ENCODE data around the gene RNF121.

Gene RNF121

DNA sequence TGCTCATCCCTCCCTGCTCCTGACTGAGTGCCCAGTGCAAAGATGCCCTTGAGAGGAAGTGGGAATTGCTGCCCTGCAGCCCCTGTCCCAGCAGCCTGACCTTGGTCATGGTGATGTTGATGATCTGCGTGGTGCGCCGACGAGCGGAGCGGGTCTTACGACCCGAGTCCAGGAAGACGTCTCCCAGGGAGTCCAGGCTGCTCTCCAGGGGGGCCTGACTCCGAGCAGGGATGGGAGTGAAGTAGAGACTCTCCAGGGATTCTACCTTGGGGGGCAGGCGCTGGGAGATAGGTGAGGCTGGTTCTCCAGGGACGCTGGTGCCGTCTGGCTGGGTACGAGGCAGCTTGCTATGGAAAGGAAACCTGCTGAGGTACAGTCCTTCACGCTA, 78.2 kb downstream of the RNF121 start:
- DNase-seq: no peak

DNA sequence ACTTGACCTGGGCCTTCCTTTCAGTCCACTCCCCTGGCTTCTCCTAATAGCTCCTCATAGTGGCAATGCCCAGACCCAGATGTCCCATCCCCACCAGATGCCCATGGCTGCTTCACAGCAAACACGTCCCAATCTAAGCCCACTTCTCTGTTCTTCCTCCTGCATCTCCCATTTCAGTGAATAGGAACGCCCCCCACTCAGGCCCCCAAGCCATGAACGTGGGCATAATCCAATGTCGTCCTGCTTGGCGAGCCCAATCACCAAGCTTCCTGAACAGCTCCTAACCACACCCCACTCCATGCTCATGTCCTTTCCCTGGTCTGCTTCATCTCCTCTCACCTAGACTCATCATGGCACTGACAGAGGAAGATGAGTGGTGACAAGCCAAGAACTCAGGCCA, 78.7 kb downstream of the RNF121 start:
- no peak for DNase-seq

DNA sequence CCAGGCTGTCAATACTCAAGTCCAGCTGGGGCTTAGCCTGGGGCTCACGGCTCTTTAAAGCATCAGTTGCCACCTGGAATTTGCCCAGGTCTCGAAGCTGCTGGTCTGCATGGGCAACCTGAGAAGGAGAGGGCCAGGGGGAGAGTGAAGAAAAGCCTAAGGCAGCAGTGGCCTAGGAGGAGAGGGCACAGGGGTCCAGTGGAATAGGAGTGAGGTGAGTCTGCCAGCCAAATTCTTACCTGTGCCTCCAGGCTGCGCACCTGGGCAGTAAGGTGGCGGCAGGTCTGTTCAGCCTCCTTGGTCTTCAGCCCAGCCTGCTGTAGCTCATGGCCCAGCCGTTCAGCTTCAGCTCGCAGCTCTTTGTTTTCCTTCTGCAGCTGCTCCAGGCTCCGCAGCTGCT, 79.9 kb downstream of the RNF121 start:
- no peak for DNase-seq

DNA sequence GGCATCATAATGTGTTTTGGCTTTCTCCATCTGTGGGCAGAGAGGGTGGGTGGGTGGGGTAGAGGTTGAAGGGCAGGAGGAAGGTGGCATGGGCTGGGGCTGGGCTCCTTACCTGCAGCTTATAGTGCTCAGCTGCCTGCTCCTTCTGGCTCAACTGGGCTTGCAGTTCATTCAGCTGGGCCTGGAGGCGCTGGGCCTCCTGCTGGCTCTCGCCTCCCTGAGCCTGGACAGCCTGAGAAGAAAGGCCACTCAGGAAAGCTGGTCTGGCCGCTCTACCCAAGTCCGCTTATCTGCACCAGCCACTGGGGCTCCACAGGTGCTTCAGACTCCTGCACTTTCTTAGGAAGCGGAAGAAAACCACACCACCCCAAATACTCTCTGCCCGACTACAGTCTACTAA, 80.3 kb downstream of the RNF121 start:
- no peak for DNase-seq

GRCh38 chr11:72010529-72011233, 81.8 kb downstream of the RNF121 start:
- no peak for DNase-seq

DNA sequence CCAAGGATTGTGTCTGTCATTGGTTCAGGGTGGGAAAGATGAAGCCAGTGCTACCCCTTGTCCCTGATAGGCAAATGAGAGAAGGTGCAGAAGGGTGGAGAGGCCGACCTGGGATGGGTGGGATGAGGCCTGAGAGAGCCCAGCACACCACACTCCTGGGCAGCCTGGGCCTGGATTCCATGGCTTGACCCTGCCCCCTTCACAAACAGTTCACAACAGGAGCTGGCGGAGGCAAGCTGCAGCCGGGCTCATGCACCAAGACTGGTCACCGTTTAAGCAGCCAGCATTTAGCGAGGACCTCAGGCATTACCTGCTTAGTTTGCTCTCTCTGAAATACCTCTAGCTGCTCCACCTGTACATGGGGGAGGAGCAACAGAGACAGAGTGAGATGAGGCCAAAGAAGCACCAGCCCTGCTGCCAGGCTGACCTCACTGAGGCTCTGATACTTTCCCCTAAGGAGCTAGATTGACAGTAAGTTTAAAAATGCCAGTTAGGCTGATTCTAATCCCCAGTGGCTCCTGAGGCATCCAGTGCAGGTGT, 83.3 kb downstream of the RNF121 start:
- no peak for DNase-seq

DNA sequence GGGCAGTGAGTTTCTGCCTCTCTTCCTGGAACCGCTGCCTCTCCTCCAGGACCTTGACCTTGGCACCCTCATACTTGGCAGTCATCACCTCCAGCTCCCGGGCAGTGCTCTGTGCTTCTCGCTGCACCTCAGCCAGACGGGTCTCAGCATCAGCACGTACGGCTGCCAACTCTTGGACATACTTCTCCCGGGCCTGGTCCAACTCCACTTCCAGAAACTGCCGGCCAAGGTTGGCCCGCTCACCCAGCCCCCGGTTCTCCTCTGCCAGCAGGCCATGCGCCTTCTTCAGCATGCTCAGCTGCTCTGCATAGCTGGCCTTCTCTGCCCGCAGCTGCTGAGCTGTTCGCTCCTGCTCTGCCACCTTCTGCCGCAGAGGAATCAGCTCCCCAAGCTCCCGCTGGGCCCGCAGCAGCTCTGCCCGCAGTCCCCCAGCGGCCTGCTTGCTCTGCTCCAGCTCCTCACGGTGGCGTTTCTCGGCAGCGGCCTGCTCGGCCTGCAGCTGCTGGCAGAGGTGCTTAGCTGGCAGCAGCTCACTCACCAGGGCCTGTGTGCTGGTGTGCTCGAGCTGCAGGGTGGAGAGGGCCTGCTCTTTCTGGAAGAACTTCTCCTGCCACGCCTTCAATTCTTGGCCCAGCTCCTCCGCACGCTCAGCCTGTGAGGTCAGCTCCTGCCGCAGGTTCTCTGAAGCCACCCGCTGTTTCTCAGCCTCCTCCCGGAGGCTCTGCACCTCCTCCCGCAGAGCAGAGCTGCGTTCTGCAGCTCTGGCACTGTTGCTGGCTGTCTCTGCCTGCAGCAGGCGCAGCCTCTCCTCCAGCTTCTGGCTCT, 84.3 kb downstream of the RNF121 start:
- DNase-seq: peak; percentile 97

DNA sequence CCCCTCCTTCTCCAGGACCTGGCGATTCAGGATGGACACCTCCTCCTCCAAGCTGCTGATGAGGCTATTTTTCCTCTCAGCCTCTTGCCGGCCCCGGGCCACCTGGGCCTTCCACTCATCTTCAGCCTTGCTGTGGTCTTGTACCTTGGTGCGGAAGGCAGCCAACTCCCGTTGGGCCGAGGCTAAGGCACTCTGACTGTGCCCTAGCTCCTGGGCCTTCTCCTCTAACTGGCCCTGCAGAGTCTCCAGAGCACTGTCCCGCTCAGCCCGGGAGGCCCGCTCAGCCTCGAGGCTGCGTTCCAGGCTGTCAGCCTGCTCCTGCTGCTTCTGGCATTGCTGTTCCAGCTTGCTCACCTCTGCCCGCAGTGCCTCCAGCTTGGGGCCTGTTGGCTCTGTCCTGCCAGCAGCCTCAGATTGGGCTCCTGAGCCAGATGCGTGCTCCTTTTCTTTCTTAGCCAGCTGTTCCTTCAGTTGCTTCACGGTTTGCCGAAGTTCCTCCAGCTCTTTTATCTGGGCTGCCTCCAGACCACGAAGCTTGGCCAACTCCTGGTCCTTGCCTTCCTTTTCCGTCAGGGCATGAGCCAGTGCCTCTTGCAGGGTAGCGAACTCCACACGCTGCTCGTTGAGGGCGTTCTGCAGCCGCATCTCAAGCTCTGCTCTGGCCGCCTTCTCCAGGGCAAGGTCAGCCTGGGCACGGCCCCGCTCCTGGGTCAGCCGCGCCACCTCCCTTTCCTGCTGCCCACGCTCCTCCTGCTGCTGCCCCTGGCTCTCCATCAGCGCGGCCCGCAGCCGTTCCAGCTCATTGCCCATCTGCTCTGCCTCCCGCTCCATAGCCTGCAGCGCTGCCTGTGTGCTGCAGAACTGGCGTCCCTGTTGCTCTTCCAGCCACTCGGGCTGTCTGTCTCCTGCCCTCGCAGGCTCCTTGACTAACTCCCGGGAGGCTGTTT, 85.2 kb downstream of the RNF121 start:
- no peak for DNase-seq

GRCh38 chr11:72014761-72015320, 86.0 kb downstream of the RNF121 start:
- DNase-seq: no peak

- DNase-seq: no peak
Observed at GRCh38 chr11:72015511-72016061, 86.7 kb downstream of the RNF121 start.

DNA sequence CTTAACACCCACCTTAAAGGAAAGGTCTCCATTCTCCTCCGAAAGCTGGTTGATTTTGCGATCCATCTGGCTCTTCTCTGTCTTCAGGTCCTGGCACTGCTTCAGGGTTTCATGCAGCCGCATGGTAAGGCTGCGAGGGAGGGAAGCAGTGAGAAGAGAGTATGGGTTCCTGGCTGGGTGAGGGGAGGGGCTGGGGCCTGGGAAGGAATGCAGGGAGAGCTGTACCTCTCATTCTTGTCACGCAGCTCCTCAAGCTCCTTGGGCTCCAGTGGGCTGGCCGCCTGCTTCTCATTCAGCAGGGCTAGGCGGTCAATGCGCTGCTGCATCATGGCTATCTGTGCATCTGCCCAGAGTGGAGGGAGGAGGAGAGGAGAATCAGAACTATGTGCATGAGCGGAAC, 89.3 kb downstream of the RNF121 start:
- no peak for DNase-seq

DNA sequence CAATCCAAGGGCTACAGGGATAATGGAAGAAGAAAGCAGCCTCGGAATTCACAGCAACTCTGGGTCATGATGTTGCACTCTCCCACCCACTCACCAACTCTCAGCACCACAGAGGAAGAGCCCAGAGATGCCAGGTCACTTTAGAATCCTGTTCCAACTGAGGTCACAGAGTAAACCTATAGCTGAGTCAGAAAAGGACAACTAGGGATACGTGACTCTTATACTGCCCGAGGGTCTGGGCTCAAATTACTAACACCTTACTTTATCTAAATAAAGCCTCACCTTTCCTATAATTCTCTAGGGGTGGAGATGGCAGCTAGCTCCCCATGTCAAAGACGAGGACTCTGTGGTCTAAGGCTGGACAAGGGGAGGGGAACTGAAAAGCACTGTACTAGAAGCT, 94.5 kb downstream of the RNF121 start:
- no peak for DNase-seq

GRCh38 chr11:72024069-72024754, 95.4 kb downstream of the RNF121 start:
- no peak for DNase-seq

- no peak for DNase-seq
Observed at GRCh38 chr11:72026090-72026489, 97.2 kb downstream of the RNF121 start.

DNA sequence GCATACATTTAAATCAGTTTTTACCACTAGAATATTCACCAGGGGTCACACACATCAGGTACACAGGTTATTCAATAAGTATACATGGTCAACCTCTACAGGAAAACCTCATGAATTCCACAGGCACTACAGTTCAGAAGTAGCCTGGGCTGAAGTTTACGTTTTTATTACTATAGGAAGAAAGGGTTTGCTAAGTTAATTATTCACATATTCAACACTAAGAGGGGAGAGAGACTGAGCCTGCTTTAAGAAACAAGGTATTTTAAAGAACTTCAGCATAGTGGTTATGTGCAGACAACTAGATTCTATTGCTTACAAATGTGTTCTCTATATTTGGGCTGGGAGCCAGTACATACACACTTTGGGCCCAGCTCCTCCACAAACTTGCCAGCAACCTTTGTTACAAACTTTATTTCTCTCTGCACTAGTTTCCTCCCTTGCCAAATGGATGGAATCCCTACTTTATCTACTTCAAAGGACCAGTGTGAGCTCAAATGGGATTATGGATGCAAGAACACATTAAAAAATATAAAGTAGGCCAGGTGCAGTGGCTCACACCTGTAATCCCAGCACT, 101.7 kb downstream of the RNF121 start:
- DNase-seq: no peak

DNA sequence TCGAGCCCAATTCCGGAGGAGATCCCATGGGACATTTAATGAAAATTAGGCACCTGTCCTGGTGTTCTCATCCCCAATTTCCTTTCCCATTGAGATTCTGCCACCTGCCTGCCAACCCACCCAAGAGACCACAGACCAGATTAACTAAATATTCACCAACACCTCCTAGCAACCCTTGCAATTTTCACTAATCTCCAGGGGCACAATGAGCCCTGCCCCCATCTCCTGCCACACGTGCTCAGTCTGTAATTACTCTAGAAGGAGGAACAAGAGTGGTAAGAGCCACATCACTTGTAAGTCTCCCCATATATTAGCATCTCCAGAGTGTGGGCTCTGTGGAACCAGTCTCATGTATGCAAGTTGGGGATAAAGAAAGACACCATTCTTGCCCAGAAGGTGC, 107.8 kb downstream of the RNF121 start:
- DNase-seq: no peak

GRCh38 chr11:72037554-72038311, 108.9 kb downstream of the RNF121 start:
- DNase-seq: no peak

DNA sequence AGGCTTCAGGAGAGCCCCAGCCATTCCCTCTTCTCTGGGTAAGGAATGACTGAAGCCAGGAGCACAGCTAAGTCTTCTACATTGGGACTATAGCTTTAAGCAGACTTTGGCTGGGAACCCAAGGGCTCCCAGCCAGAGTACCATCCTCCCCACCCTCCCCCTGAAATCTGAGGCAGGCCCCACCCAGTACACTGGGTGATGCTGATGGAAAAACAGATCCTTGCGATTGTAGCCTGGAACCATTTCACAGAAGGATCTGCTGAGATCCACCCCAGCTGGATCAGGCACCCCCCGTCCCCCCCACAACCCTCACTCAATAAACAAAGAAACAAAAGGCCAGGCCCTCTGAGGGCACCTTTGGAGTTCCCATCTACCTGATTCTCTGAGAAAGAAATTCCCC, 109.6 kb downstream of the RNF121 start:
- DNase-seq: peak; percentile 33

- no peak for DNase-seq
Observed at GRCh38 chr11:72039031-72039855, 110.4 kb downstream of the RNF121 start.

All from NCI-H226 (cell line).